ENCODE measurements around the gene PSG6. TPM values are rescaled to one million over a fixed set of nuclear protein-coding genes. Genes with fewer than 3 reads are reported as not detected.
A peak's percentile ranks its signal among the peaks of the same experiment; 100 is the strongest.
"Not testable (repeated sequence)": the region's sequence is repeated elsewhere in the genome, so short reads cannot be mapped to it uniquely, and the experiment has no call there.

PSG6 gene
- total and polyA plus RNA-seq, 2 of the 8 experiments (the other 6 are each of a cell fraction or from before 2014, with no cell fraction given): not detected

DNA sequence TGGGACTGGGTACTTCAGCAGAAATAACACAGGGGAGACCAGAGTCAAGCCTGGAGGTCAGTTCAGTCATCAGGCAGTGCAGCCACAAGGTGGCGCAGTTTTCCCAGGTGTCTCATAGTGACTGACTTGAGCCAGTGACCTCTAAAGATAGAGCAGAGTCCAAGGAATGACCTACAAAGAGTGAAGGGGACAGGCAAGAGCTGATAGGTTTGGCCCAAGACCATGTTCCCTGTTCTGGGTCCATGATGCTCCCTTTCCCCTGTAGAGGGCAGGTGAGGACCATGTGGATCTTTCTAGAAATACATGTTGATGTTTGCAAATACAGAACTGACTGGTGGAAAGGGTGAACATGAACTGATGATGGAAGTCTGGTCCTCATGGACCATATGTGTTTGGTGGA lies 12.5 kb upstream of the PSG6 start:
- H3K56ac ChIP-seq (replicated peaks; ENCODE audit: insufficient read length, low read depth, low read length); H3K27ac ChIP-seq (ENCODE audit: low read depth, low read length); FAIRE-seq; H4K8ac ChIP-seq (ENCODE audit: extremely low read depth, insufficient read depth, low read length); H4K20me1 ChIP-seq (replicated peaks in 1 of 2; ENCODE audit: control insufficient read depth in 1 of 2, insufficient read depth in 2 of 2, low read length in 2 of 2); POLR2A ChIA-PET (ENCODE audit: partially characterized antibody); H3K18ac ChIP-seq (ENCODE audit: extremely low read depth, low read length); H2BK15ac ChIP-seq (ENCODE audit: low read length); H2BK12ac ChIP-seq (ENCODE audit: low read depth, low read length); H3K14ac ChIP-seq (ENCODE audit: insufficient read length); H3K4me3 ChIP-seq (ENCODE audit: extremely low read depth in 1 of 4, insufficient read depth in 2 of 4, low read depth in 3 of 4, low read length in 4 of 4); H3K9ac ChIP-seq (replicated peaks in 1 of 4; ENCODE audit: extremely low read depth in 1 of 4, low read depth in 3 of 4, low read length in 3 of 4); H2BK20ac ChIP-seq (ENCODE audit: low read length); H3K4ac ChIP-seq (replicated peaks; ENCODE audit: insufficient read length, low read depth, low read length); H2AK5ac ChIP-seq (ENCODE audit: low read depth, low read length); H3K79me2 ChIP-seq (ENCODE audit: control insufficient read depth in 1 of 2, insufficient read depth in 2 of 2, low read length in 2 of 2); H4K91ac ChIP-seq (replicated peaks; ENCODE audit: insufficient read length, low read length); H4K5ac ChIP-seq (ENCODE audit: insufficient read length, low read depth, low read length); H3K79me1 ChIP-seq (ENCODE audit: low read depth, low read length); H3K23me2 ChIP-seq (ENCODE audit: low read depth, low read length); H2BK5ac ChIP-seq (ENCODE audit: low read depth, low read length); H3K23ac ChIP-seq (ENCODE audit: insufficient read length); H3K4me2 ChIP-seq (ENCODE audit: insufficient read depth in 1 of 2, low read depth in 2 of 2, low read length in 2 of 2); H2BK120ac ChIP-seq (replicated peaks; ENCODE audit: low read depth, low read length); CTCF ChIA-PET (ENCODE audit: partially characterized antibody); H3K27me3 ChIP-seq (replicated peaks in 1 of 4; ENCODE audit: control insufficient read depth in 3 of 4, extremely low read depth in 1 of 4, insufficient read depth in 3 of 4, low read length in 3 of 4); H3K4me1 ChIP-seq (replicated peaks in 1 of 4; ENCODE audit: control insufficient read depth in 3 of 4, insufficient read depth in 4 of 4, low read length in 3 of 4); H2AFZ ChIP-seq (ENCODE audit: low read length); H3K36me3 ChIP-seq (ENCODE audit: control insufficient read depth in 2 of 4, insufficient read depth in 4 of 4, low read length in 3 of 4): not testable (repeated sequence)
- H3K9me3 ChIP-seq (ENCODE audit: insufficient read depth in 2 of 2, low read depth in 1 of 2, low read length in 1 of 2): peaks cover 37 to 58% of the 10 kb centered on the region in 2 experiments
- DNase-seq (ENCODE audit: low read depth in 1 of 2, low spot score in 2 of 2): peak in 1 of 2 experiments; percentile 51
- 25% methylated on average over 1 of the region's 1 CpG; no CpG with 5 or more reads in 1 of the 2 experiments for WGBS, 2 experiments (ENCODE audit: extremely low coverage in 1 of 2, insufficient coverage in 1 of 2, insufficient read length in 1 of 2, insufficient replicate concordance in 2 of 2, low coverage in 1 of 2, low lambda C conversion rate in 2 of 2, missing lambda C conversion rate in 1 of 2)

All from H1 (cell line).